Gastrocnemius medialis (tissue), 4 donors: ENCODE results near the gene NHSL1. TPM values are rescaled to one million over a fixed set of nuclear protein-coding genes. Genes with fewer than 3 reads are reported as not detected.

ENCODE experiments used
- ATAC-seq, 2 donors: fragments of 150-250 bp; one replicate each; pipeline ENCODE4 v1.9.1; 2016
- DNase-seq, 2 donors: peaks; one replicate each; pipeline ENCODE4 v3.0.0-alpha.2; 2019
- H3K27ac ChIP-seq, 4 donors: fragments of 200-600 bp; sonication (generic); 1 replicate in 1 of 4; 2 replicates in 3 of 4; pipeline ENCODE4 v1.5.1; 2016 to 2018; ENCODE audit warnings: mild to moderate bottlenecking in 2 of 4, moderate library complexity in 1 of 4
- H3K27me3 ChIP-seq, 3 donors: fragments of 200-600 bp; sonication (generic) in 2 of 3; 1 replicate in 1 of 3; 2 replicates in 2 of 3; pipeline versions ENCODE4 v1.5.1 to v1.6.0; 2016 to 2019; ENCODE audit warnings: mild to moderate bottlenecking in 1 of 3, moderate library complexity in 1 of 3
- H3K36me3 ChIP-seq, 2 donors: fragments of 200-600 bp; sonication (generic) in 1 of 2; one replicate each; pipeline ENCODE4 v1.5.1; 2017 to 2018
- H3K4me1 ChIP-seq, 2 donors: fragments of 200-600 bp; sonication (generic) in 1 of 2; one replicate each; pipeline ENCODE4 v1.5.1; 2016 to 2017; ENCODE audit warnings: mild to moderate bottlenecking in 2 of 2
- H3K4me3 ChIP-seq, 4 donors: fragments of 200-600 bp; sonication (generic) in 3 of 4; 1 replicate in 1 of 4; 2 replicates in 3 of 4; pipeline ENCODE4 v1.5.1; 2016 to 2019; ENCODE audit warnings: mild to moderate bottlenecking in 2 of 4
- H3K9me3 ChIP-seq, 3 donors: fragments of 200-600 bp; sonication (generic) in 2 of 3; 1 replicate in 1 of 3; 2 replicates in 2 of 3; pipeline ENCODE4 v1.5.1; 2016 to 2019
- CTCF ChIP-seq, 5 experiments: fragments of 450-650 bp in 3 of 5; fragments of 200-600 bp in 2 of 5; sonication (generic) in 2 of 5; IDR thresholded peaks in 4 of 5; conservative IDR thresholded peaks in 1 of 5; 1 replicate in 4 of 5; 2 replicates in 1 of 5; pipeline ENCODE4 v1.5.1; 2016 to 2019; ENCODE audit warnings: antibody characterized with exemption in 5 of 5, mild to moderate bottlenecking in 3 of 5, moderate library complexity in 3 of 5
- POLR2A ChIP-seq, 2 donors: fragments of 450-650 bp; IDR thresholded peaks; one replicate each; pipeline ENCODE4 v1.6.1; 2017; ENCODE audit warnings: antibody characterized with exemption in 2 of 2, mild to moderate bottlenecking in 2 of 2, moderate library complexity in 2 of 2
- in situ Hi-C, 4 donors: fragments of 200-750 bp; cut with MboI; loops; one replicate each; pipeline versions ENCODE4 v1.15.0 to v1.8.0; 2017; ENCODE audit warnings: low sequenced_read_pairs in 4 of 4
- intact Hi-C: fragments of 100-400 bp; cut with DNase I; formaldehyde crosslinking; loops from one replicate; pipeline ENCODE4 v1.15.1; 2023; ENCODE audit warnings: low total_unique reads
- total RNA-seq, 4 donors: library from RNA; depleted of rRNA; stranded (reverse); fragments of >200 nt; gene quantifications; one replicate each; pipeline versions ENCODE4 v1.1.0 to v1.2.3, GENCODE V29; 2016

NHSL1 gene
- total RNA-seq, 4 donors from 2014 or later: 0.31 to 2.0 (median 1.1) TPM

- intact Hi-C loops (no loop called here), in situ Hi-C loops (no loop called here)
- no peaks in the 10 kb centered on the region for H3K9me3 ChIP-seq
- H3K27me3 ChIP-seq: no peaks in the 10 kb centered on the region
- no peak for ATAC-seq
- DNase-seq: no peak
- no peaks in the 10 kb centered on the region for H3K4me1 ChIP-seq
- H3K36me3 ChIP-seq: no peaks in the 10 kb centered on the region
- no peak overlapping the region for H3K27ac ChIP-seq
- H3K4me3 ChIP-seq: no peak overlapping the region
- no peak for TF ChIP-seq CTCF (IDR thresholded peaks at IDR 0.05 in 4 of 5, conservative IDR thresholded peaks at IDR 0.05 in 1 of 5)
- TF ChIP-seq POLR2A (IDR thresholded peaks at IDR 0.05): no peak
Observed at GRCh38 chr6:138498629-138499302, 528 bp downstream of the NHSL1 start.

GRCh38 chr6:138497286-138497685, 2.0 kb downstream of the NHSL1 start:
- in situ Hi-C loops: no loop called here

GRCh38 chr6:138494312-138494711, 5.0 kb downstream of the NHSL1 start:
- Histone ChIP-seq H3K4me1 (no peaks in the 10 kb centered on the region), H3K9me3 (no peaks in the 10 kb centered on the region), H3K36me3 (no peaks in the 10 kb centered on the region), H3K4me3 (no peak overlapping the region), H3K27ac (no peak overlapping the region), H3K27me3 (no peaks in the 10 kb centered on the region)
- no peak for ATAC-seq
- in situ Hi-C loops (no loop called here), intact Hi-C loops (no loop called here)
- no peak for DNase-seq
- TF ChIP-seq CTCF (IDR thresholded peaks at IDR 0.05 in 4 of 5, conservative IDR thresholded peaks at IDR 0.05 in 1 of 5): no peak
- TF ChIP-seq POLR2A (IDR thresholded peaks at IDR 0.05): no peak

More at GRCh38 chr6:138497286-138497685, 2.0 kb downstream of the NHSL1 start:
- no peak for ATAC-seq
- no peaks in the 10 kb centered on the region for H3K36me3 ChIP-seq
- no peaks in the 10 kb centered on the region for H3K9me3 ChIP-seq
- no peaks in the 10 kb centered on the region for H3K4me1 ChIP-seq
- intact Hi-C loops: no loop called here
- DNase-seq: no peak
- H3K4me3 ChIP-seq: no peak overlapping the region
- no peaks in the 10 kb centered on the region for H3K27me3 ChIP-seq
- no peak for TF ChIP-seq CTCF (IDR thresholded peaks at IDR 0.05 in 4 of 5, conservative IDR thresholded peaks at IDR 0.05 in 1 of 5)
- TF ChIP-seq POLR2A (IDR thresholded peaks at IDR 0.05): no peak
- no peak overlapping the region for H3K27ac ChIP-seq

GRCh38 chr6:138493413-138493812, 5.9 kb downstream of the NHSL1 start:
- H3K27me3 ChIP-seq: no peaks in the 10 kb centered on the region
- no peaks in the 10 kb centered on the region for H3K9me3 ChIP-seq
- in situ Hi-C loops: no loop called here
- TF ChIP-seq POLR2A (IDR thresholded peaks at IDR 0.05) (no peak), CTCF (IDR thresholded peaks at IDR 0.05 in 4 of 5, conservative IDR thresholded peaks at IDR 0.05 in 1 of 5) (no peak)
- DNase-seq (no peak), ATAC-seq (no peak)
- no peak overlapping the region for H3K27ac ChIP-seq
- H3K36me3 ChIP-seq: no peaks in the 10 kb centered on the region
- intact Hi-C loops: no loop called here
- no peaks in the 10 kb centered on the region for H3K4me1 ChIP-seq
- H3K4me3 ChIP-seq: no peak overlapping the region

GRCh38 chr6:138492871-138493270, 6.4 kb downstream of the NHSL1 start:
- H3K9me3 ChIP-seq: no peaks in the 10 kb centered on the region
- no peak overlapping the region for H3K4me3 ChIP-seq
- H3K27me3 ChIP-seq: no peaks in the 10 kb centered on the region
- intact Hi-C loops: no loop called here
- no peak for ATAC-seq
- H3K4me1 ChIP-seq: no peaks in the 10 kb centered on the region
- no peak for DNase-seq
- TF ChIP-seq POLR2A (IDR thresholded peaks at IDR 0.05) (no peak), CTCF (IDR thresholded peaks at IDR 0.05 in 4 of 5, conservative IDR thresholded peaks at IDR 0.05 in 1 of 5) (no peak)
- H3K36me3 ChIP-seq: no peaks in the 10 kb centered on the region
- in situ Hi-C loops: no loop called here
- H3K27ac ChIP-seq: no peak overlapping the region
